Lung (tissue), 12 donors: ENCODE results near the gene EEF1AKMT4. TPM values are rescaled to one million over a fixed set of nuclear protein-coding genes. Genes with fewer than 3 reads are reported as not detected.

Experiments used
- ATAC-seq: fragments of 200-7000 bp; cut with Tn5 transposase; one replicate; pipeline ENCODE4 v1.9.1; 2020; ENCODE audit warnings: moderate number of reproducible peaks; ENCODE audit not compliant: insufficient read depth, low FRiP score
- DNase-seq, 3 donors: peaks; one replicate each; pipeline ENCODE4 v3.0.0-alpha.2; 2013 to 2017
- H3K27ac ChIP-seq, 2 donors: one replicate each; pipeline ENCODE4 v1.5.1; 2013; ENCODE audit warnings: mild to moderate bottlenecking in 2 of 2, moderate library complexity in 2 of 2, control low read depth in 1 of 2, inconsistent platforms in 1 of 2, low read depth in 1 of 2, low read length in 1 of 2
- H3K27me3 ChIP-seq, 3 donors: one replicate each; pipeline ENCODE4 v1.5.1; 2013; ENCODE audit warnings: low read length in 2 of 3; ENCODE audit not compliant: control insufficient read depth in 3 of 3, insufficient read depth in 3 of 3
- H3K36me3 ChIP-seq, 4 donors: one replicate each; pipeline ENCODE4 v1.5.1; 2013; ENCODE audit warnings: low read length in 4 of 4, mild to moderate bottlenecking in 1 of 4, moderate library complexity in 1 of 4; ENCODE audit not compliant: control insufficient read depth in 4 of 4, insufficient read depth in 4 of 4
- H3K4me1 ChIP-seq, 5 donors: one replicate each; pipeline ENCODE4 v1.5.1; 2013; ENCODE audit warnings: low read length in 5 of 5, mild to moderate bottlenecking in 2 of 5, moderate library complexity in 1 of 5; ENCODE audit not compliant: control insufficient read depth in 5 of 5, insufficient read depth in 5 of 5
- H3K4me3 ChIP-seq: one replicate; pipeline ENCODE4 v1.5.1; 2013; ENCODE audit warnings: mild to moderate bottlenecking, control low read depth, moderate library complexity
- H3K9ac ChIP-seq, 2 donors: one replicate each; pipeline ENCODE4 v1.5.1; 2013; ENCODE audit warnings: low read length in 2 of 2, control low read depth in 1 of 2; ENCODE audit not compliant: insufficient read depth in 1 of 2
- H3K9me3 ChIP-seq, 4 donors: one replicate each; pipeline ENCODE4 v1.5.1; 2013; ENCODE audit warnings: low read length in 3 of 4, mild to moderate bottlenecking in 1 of 4, moderate library complexity in 1 of 4; ENCODE audit not compliant: control insufficient read depth in 4 of 4, insufficient read depth in 3 of 4
- WGBS, 2 donors: extraction: QIAGEN DNeasy Blood & Tissue Kit; methylation state at CpG; one replicate each; pipeline ENCODE4 v1.1.7; 2013; 5-methylcytosine and 5-hydroxymethylcytosine counted together
- polyA plus RNA-seq, 2 donors: library from polyadenylated mRNA; stranded (reverse); fragments of 200-250 nt; gene quantifications; one replicate each; pipeline ENCODE4 v1.2.1, GENCODE V29; 2013
- total RNA-seq, 2 donors: library from RNA; depleted of rRNA in 1 of 2; stranded (reverse); fragments of >200 nt in 1 of 2; gene quantifications; one replicate each; pipeline ENCODE4 v1.2.1, GENCODE V29; 2014 to 2021
- TF ChIP-seq, protein P1 (sequence below): IDR thresholded peaks from 2 replicates; pipeline ENCODE4 v1.5.1; 2012; ENCODE audit warnings: mild to moderate bottlenecking; ENCODE audit errors: control extremely low read depth, extremely low read depth
- donor health status: control.
- donor health status: control.
- donor health status: Bipolar disorder and iron deficiency.
- donor health status: healthy.
- donor health status: DM: yes; HTN: yes; CAD: no.

EEF1AKMT4 gene
- total and polyA plus RNA-seq, 4 donors, result 2.3 to 12.2 (median 4.9) TPM

DNA sequence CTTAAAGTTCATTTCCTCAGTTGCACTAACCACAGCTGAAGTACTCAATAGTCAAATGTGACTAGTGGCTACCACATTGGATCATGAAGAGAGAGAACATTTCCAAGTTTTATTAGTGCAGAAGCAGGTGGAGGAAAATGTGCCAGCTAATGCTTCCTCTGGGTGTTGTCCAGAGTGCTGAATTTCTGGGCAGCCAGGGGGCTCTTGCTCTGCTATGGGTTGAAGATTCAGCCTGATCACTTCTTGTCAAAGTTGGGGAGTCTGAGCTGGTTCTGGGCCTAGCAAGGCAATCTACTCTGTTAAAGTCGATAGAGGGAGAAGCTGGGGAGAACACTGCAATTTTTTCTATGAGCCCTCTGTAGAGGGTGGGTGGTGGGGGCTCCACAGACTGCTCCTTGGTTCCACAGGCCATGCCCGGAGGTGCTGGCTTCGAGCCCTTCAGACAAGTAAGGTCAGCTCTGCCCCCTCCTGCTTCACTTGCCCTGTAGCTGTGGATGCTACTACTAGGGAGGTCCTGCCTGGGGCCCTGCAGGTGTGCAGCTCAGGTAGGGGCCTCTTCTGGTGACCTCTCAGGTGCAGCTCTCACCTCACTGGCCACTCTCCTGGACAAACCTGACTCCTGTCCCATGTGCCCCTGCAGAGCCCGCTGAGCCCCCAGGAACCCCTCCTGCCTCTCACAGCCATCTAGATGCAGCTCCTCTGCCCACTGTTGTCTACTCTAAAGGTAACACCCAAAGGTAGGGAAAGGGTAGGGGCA lies 8.9 kb upstream of the EEF1AKMT4 start:
- ATAC-seq, result no peak
- Histone ChIP-seq H3K9ac (no peak overlapping the region), H3K4me1 (peaks cover 0 to 7% (median 0%) of the 10 kb centered on the region in 5 donors), H3K36me3 (peaks cover 6 to 24% (median 9%) of the 10 kb centered on the region in 4 donors), H3K27ac (no peak overlapping the region), H3K9me3 (no peaks in the 10 kb centered on the region), H3K27me3 (no peaks in the 10 kb centered on the region), H3K4me3 (no peak overlapping the region)
- TF ChIP-seq, protein P1, sequence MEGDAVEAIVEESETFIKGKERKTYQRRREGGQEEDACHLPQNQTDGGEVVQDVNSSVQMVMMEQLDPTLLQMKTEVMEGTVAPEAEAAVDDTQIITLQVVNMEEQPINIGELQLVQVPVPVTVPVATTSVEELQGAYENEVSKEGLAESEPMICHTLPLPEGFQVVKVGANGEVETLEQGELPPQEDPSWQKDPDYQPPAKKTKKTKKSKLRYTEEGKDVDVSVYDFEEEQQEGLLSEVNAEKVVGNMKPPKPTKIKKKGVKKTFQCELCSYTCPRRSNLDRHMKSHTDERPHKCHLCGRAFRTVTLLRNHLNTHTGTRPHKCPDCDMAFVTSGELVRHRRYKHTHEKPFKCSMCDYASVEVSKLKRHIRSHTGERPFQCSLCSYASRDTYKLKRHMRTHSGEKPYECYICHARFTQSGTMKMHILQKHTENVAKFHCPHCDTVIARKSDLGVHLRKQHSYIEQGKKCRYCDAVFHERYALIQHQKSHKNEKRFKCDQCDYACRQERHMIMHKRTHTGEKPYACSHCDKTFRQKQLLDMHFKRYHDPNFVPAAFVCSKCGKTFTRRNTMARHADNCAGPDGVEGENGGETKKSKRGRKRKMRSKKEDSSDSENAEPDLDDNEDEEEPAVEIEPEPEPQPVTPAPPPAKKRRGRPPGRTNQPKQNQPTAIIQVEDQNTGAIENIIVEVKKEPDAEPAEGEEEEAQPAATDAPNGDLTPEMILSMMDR, result no peak
- peak; percentile 51 to 65 (median 56) for DNase-seq
- WGBS, 2 donors, result 78 to 82% methylated on average over 4 of the region's 4 CpGs

DNA sequence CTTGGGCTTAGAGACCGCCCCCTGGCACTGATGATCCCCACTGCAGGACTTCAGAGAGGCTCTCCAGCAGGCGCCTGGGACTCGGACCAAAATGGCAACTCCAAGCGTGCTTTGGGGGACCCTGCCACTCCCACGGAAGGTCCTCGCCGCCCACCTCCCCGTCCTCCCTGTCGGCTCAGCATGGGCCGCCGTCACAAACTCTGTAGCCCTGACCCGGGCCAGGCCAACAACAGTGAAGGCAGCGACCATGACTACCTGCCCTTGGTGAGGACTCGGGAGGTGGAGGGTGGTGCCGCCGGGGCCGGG lies 8.4 kb upstream of the EEF1AKMT4 start:
- Histone ChIP-seq H3K9ac (no peak overlapping the region), H3K4me3 (no peak overlapping the region), H3K36me3 (peaks cover 6 to 24% (median 10%) of the 10 kb centered on the region in 4 donors), H3K27ac (no peak overlapping the region), H3K27me3 (no peaks in the 10 kb centered on the region), H3K4me1 (peaks cover 0 to 7% (median 0%) of the 10 kb centered on the region in 5 donors), H3K9me3 (no peaks in the 10 kb centered on the region)
- peak; percentile 28 for ATAC-seq
- no peak for DNase-seq
- WGBS, 2 donors, result 49 to 51% methylated on average over 17 of the region's 17 CpGs
- TF ChIP-seq, protein P1, result no peak

DNA sequence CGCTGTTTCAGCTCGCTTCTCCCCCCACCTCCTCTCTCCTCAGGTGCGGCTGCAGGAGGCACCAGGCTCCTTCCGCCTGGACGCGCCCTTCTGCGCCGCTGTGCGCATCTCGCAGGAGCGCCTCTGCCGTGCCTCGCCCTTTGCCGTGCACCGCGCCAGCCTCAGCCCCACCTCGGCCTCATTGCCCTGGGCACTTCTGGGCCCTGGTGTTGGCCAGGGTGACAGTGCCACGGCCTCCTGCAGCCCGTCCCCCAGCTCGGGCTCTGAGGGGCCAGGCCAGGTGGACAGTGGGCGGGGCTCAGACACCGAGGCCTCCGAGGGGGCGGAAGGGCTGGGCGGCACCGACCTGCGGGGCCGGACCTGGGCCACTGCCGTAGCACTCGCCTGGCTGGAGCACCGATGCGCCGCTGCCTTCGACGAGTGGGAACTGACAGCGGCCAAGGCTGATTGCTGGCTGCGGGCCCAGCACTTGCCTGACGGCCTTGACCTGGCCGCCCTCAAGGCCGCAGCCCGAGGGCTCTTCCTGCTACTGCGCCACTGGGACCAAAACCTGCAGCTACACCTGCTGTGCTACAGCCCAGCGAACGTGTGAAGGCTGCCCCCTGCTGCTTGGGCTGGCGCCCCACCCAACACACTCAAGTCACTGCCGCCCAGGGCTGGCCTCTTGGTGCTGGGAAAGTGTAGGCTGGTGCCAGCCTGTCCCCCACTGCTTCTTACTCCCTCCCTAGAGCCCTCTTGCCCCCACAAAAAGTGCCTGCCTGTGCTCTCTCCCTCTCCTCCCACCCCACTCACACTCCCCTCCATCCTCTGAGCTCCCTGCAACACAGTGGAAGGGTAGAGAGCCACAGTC lies 7.8 kb upstream of the EEF1AKMT4 start:
- Histone ChIP-seq H3K9ac (no peak overlapping the region), H3K27ac (no peak overlapping the region), H3K4me1 (peaks cover 0 to 7% (median 0%) of the 10 kb centered on the region in 5 donors), H3K36me3 (peaks cover 6 to 24% (median 10%) of the 10 kb centered on the region in 4 donors), H3K27me3 (no peaks in the 10 kb centered on the region), H3K4me3 (no peak overlapping the region), H3K9me3 (no peaks in the 10 kb centered on the region)
- TF ChIP-seq, protein P1, result peak; percentile 1
- peak in 1 of 3 donors; percentile 41 for DNase-seq
- 37 to 47% methylated on average over 42 to 46 of the region's 46 CpGs for WGBS, 2 donors
- ATAC-seq, result peak; percentile 62
